Fibroblast of peridontal ligament (primary cell): ENCODE results near the gene BRD1.
"Not testable (repeated sequence)": the region's sequence is repeated elsewhere in the genome, so short reads cannot be mapped to it uniquely, and the experiment has no call there.

ENCODE experiments used
- DNase-seq: peaks from one replicate; pipeline ENCODE4 v3.0.0-alpha.2; 2010; ENCODE audit errors: extremely low read depth

BRD1 gene

DNA sequence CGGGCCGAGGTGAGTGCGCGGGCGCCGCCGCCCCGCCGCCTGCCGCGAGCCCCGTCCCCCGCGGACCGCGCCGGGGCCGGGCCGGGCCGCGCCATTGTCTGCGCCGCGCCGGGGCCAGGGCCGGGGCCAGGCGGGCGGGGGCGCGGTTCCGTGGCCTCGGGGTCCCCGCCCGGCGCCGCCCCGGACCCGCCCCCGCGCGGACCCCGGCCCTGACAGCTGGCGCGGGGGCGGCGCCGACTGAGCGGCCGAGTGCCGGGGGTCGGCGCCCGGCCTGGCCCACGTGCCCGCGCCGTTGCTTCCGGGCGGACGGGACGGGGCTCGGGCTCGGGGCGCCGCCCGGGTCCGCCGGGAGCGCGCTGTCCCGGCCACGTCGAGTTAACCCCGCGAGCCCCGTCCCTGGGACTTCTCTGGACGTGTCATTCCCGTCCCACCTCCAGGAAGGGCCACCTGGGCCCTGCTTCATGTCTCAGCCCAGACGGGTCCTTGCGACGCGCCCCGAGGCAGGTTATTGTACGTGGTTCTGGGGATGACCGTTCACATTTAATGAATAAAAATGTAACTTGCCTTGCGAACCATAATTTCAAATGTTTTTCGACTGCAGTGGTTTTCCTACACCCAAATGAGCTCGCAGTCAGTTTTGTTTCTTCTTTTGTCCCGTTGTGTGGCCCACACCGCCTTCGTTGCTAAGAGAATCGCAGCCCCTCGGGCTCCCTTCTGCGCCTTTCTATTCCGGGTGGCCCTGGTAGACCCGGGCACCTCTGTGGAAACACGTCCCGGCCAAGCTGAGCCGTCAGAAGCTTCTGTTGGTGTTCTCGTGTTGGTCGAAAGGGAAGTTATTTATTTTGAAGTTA, 26.5 kb upstream of the BRD1 start:
- peak; percentile 41 for DNase-seq

DNA sequence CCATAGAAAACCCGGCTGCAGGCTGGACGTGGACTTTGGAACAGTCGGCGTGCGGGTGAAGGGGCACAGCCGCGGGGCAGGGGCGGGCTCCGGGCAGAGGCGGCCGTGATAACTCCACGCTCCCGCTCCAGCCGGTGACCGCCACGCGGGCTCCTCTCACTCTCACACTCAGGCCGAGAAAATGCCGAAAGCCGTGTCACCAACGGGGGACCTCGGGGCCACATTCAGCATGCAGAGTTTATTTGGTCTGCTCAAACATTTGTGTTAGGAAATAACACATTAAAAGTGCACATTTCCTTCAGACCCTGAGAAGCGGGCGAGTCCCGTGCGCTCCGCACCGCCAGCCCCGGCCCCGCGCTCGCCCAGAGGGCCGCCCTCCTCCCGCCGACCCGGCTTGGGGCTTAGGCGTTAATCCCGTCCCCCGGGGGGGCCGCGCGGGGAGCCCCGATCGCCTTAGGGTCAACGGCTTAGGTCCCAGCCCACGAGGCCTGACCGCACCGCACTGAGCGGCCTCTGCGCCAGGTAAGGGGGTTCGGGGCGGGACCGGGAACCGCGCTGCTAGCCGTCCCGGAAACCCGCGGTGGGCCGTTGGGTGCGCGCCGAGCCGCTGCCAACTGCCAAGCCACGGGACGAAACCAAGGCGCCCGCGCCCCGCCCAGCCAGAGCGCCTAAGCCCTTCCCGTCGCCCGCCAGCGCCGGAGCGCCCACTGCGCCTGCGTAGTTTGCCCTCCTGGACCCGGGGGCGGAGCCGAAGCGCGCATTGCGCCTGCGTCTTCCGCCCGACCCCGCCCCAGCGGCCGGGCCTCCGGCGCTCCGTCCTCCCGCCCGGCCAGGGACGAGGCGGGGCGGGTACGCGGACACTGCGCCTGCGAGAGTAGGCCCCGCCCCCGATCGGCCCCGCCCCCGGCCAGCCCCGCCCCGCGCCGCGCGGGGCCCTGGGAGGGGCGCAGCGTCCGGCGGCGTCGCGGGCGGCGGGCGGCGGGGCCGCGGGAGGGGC, 25.5 kb upstream of the BRD1 start, which contains the start of gene ZBED4:
Gene ZBED4, plus strand, starts transcription at position 947 of the 997 bp plus-strand sequence. CDS start 29,819 bp downstream, outside the sequence.
- DNase-seq: peak; percentile 94

DNA sequence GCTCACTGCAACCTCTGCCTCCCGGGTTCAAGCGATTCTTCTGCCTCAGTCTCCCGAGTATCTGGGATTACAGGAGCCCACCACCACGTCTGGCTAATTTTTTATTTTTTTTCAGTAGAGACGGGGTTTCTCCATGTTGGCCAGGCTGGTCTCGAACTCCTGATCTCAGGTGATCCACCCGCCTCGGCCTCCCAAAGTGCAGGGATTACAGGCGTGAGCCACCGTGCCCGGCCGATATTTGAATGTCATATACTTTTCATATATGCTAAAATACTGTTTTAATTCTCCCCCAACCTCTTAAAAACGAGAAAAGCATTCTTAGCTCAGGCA, 24.9 kb upstream of the BRD1 start:
- not testable (repeated sequence) for DNase-seq

DNA sequence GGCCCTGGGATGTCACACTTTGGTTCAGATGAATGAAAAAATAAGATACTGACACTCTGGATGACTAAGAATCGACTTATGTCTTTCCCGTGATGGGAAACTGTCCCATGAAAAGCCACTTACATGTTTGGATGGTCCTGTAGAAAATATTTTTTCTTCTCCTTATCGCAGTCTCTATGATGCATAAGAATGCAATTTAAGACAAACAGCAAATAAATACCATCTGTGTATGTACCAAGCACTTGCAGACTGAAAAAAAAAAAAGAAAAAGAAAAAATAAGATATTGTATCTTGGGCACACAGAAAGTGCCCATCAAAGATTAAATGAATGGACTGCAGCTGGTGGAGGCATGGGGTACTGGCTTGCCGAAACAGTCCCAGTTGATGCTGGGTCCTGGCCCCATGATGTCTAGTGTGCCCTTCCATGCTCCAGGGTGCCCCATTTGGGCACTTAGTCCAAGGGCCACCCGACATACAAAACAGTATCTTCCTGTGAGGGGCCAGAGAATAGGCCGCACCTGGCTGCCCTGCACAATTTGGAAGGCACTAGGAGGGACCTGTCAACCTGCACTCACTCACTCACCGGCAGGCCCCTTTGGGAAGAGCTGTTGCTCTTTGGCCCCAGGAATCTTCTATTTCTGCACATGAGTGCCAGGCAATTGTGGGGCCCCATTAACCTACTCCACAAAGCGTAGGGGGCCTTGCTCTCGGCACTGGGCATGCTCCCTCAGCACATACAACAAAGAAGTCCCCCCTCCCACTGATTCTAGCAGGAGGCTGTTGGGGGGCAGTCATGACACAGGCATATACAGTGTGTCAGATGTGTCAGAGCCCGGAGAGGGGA, 23.5 kb upstream of the BRD1 start:
- DNase-seq: no peak

DNA sequence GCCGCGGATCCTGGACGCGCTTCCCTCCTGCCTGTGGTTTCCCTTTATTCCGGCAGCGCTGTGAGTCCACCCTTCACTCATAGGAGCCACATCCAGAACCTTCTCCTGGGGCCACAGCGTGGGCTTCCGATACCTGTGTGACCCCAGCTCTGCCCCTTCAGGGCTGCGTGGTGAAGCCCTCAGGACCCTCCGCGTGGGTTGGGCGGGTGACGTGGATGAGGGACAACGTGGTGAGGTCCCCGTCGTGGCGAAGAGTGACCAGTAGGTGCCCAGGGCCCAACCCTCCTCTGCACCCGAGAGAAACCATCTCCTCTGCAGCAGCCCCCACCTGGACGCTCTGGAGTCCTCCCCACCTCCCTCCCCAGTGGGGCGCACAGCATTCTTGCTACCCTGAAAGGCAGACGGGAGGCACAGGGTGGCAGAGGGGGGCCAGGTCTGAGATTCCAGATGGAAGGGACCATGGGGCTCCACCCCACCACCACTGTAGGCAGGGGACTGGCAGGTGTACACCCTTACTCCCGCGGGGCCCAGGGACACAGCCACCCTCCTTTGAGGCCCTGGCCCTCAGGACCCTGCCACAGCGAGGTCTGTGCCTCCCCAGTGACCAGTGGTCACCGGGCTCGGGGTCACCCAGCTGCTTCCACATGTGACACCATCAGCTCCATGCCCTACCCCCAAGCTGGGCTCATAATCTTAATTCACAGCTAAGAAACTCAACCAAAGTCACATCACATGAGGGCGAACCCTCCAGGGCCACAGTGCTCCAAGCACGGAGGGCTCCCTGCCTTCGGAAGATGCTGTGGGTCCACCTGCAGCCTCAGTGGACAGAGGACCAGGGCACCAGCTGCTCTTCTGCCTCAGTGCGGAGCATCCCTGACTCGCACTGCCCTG, 22.6 kb upstream of the BRD1 start:
- no peak for DNase-seq

DNA sequence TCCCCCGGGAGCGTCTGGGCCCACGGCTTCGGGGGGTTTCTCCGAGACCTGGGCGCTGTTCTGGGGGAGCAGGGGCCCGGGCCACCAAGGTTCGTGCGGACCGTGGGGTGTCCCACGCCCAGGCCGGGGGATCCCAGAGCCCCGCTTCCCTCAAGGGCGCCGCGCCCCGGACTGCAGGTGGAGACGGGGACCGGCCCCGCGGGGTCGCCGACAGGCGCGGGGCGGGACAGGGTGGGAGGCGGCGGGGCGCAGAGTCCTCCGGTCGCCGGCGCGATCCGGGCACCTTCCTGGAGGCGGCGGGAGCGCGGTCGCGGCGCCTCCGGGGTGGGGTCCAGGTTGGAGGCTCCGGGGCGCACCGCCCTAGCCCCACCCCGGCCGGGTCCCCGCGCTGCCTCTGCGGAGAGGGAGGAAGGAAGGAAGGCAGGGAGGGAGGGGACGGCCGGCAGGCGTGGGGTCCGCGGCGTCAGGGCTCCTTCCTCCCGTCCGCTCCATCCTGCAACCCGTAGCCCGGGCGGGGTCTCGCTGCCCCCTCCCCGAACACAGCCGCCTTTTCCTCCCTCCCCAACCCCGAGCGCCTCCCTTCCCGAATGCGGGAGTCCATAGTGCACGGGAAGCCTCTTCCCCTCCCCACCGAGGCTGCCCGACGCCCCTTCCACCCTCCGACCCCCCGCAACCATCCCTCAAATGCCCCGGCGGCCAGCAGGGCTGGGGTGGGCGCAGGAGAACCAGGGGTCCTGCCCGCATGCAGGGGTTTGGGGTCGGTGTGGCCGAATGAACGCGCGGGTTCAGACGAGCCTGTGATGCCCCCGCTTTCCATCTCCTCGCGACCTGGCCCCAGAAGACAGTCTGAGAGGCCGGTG, 21.7 kb upstream of the BRD1 start:
- DNase-seq: no peak

DNA sequence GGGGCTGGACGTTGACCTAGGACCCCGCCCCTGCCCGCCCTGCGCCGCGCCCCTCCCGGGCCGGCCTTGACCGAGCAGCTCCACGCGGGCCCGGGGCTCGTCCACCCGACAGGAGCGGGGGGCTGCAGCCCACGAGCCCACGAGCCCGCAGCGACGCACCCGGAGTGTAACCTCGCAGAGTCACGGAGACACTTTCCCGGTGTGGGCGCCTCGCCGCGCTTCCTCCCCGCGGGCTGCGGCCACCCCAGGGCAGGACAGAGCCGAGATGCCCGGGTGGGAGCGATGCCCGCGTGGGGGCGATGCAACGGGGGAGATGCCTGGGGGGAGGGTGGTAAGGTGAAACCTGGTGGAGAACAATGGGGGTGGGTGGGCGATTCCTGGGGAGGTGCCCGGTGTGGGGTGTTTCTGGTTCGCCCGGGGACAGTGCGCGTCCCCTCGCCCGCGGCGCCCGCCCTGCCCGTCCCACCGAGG, 21.1 kb upstream of the BRD1 start:
- DNase-seq: no peak

DNA sequence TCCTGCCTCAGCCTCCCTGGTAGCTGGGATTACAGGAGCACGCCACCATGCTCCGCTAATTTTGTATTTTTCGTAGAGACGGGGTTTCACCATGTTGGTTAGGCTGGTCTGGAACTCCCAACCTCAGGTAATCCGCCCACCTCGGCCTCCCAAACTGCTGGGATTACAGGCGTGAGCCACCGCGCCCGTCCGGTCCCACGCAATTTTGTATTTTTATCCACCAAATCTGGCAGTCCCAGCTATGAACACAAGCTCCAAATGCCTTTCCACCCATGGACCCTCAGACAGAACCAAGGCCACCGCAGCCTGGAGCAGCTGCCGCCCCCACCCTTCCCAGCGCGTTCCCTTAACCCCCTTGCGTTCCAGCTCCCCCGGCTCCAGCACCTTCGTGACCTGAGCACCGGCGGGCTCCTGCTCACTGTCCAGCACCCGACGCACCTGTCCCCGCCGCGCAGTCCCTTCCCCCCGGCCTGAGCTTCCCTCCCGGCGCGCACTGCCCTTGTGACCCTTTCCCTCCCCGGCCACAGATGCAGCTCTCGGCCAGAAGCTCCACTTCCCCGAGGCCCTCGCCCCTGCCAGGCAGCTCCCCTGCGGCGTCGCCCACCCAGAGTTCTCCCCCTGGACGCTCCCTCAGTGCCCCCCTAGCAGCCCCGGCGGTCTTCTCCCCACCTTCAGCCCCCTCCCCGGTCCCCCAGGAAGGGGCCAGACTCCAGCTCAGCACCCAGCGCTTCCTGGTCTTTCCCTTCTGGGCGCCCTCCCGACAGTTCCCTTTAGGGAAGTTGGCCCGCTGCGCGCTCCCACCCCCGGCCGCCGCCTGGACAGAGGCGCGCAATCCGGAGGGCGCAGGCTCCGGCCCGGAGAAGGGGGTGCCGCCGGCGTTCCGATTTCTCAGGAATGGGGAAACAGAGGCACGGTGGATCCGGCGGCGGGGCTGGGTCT, 20.3 kb upstream of the BRD1 start:
- no peak for DNase-seq

DNA sequence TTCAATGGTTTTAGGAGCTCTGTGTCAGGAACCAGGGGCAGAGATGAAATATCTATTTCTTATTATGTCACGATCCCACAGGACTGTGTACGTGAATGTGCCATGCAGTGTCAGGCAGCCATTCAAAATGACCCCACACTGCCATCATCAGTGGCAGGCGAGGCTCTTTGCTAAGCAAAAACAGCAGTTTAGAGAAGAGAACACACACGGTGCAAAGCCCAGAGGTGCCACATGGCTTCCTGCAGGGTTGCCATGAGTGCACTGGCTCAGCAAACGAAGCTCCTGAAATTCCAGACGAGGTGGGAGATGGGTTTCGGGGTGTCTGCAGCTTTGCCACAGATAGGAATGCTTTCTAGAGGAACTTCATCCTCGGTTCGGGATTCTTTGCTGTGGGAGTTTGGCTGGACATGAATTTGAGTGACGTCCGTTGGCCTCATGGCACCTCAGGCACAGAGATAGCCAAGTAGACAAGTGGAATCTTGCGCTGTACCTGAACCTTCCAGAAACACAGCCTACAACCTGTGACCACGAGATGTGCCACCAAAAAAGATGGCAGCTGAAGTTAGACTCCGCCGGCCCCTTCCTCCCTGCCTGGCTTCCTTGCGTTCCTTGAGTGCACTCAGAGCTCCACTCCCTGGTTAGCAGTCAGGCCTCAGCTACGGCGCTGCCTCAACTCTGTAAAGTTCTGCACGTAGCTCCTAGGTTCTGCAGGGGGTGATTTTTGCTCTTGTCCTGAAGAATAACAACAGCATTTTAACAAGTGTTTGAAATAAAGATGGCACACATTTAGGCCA, 18.2 kb upstream of the BRD1 start:
- DNase-seq: no peak

DNA sequence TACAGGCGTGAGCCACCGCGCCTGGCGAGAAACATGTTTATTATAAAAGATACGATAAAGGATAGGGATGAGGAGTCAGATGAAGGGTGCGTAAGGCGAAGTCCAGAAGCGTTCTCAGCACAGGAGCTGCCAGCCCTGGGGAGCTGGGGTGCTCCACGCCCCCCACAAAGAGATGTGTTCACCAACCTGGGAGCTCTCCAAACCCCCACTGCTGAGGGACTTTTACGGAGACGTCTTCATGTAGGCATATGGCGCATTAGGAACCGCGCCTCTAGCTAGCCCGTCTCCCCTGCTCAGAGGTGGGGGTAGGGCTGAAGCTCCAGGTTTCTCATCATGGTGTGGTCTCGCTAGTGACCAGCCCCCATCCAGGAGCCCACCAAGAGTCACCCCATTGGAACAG, 17.6 kb upstream of the BRD1 start:
- DNase-seq: no peak

DNA sequence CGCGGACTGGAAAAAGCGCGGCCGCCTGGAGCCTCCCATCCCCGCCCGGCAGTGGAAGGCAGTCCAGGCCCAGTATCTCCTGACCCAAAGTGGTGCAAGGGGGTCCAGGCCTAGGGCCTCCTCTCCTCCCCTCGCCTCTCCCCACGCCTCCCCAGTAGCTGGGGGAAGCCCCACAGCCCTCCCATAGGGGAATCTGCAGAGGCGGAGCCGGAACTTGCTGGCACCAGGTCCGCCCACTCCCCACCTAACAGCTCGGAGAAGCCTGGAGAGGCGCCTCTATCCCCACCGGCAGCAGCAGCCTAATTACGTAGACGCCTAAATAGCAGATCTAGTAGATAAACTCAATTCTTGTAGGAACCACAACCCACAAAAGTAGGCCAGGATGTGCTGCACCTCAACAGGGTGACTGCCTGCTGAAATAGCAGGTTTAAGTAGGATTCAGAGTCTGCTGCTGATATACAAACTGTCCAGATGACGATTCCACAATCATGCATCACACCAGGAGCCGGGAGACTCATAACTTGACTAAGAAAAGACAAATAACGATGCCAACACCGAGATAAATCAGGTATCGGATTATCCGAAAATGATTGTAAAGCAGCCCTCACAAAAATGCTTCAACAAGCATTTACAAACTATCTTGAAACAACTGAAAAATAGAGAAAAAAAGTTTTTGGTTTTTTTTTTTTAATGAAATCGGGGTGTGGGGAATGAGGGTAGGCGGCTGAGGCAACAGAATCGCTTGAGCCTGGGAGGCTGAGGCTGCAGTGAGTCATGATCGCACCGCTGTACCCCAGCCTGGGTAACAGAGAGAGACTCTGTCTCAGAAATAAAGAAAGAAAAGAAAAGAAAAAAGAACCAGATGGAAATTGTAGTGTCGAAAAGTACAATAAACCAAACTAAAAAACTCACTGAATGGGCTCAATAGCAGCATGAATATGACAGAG, 11.4 kb upstream of the BRD1 start:
- no peak for DNase-seq

DNA sequence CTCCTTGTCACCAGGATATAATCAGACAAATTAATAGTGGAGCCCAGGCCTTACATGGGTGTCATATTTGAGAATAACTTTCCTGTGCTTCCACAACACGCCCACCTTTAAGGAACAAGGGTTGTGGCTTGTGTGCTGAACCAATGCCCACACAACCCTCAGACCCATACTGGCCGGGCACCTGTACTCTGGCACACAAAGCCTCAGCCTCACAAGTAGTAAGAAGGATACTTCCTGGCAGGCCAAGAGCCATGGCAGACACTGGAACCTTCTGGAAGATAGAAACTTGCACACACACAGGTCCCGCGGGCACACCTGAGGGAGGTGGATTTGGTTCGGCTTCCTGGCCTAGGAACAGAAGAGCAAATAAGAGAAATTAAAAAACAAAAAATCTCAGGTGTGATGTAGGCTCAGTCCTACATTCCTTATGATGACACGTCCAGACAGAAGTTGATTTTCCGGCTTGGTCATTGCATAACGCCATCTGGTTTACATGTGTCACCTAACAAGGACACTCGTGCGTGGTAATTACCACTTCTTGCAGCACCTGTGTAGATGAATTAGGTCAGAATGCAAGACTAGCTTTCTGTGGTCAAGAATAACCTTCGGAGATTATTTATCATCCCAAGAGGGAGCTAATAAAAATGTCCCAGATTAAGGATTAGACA, 5.8 kb upstream of the BRD1 start:
- no peak for DNase-seq

DNA sequence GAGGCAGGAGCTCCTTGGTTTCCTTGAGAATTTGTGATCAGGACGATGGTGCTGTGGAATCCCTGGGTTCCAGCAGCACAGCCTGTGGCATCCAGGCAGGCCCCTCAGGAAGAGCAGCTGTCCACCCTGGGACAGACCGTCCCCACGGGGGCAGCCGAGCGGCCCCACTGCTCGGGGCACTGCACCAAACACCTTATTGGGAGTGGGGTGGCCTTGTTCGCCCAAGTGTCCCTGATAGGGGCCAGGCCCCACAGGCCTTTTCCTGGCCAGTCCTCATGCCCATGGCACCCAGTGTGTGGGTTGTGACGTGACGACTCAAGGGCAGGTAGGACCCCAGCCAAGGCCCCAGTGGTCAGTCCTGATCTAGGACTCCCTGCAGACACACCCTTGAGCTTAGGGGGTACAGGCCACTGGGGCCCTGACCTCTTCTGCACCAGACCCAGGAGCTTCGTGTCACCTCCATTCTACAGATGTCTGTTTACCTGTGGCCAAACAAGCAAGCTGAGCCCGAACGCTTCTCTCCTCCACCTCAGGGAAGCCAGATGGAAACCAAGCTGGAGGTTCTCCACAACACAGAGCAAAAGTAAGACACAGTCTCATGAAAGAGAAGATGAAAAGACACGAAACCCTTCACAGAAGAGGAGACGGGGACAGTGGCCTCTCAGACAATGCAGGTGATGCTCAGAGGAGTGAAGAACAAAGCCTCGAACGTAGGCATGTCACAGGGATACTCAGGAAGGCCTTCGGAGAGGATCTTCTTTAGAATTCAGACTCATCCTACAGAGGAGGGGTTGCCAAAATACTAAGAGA, 1.6 kb upstream of the BRD1 start:
- DNase-seq: no peak

DNA sequence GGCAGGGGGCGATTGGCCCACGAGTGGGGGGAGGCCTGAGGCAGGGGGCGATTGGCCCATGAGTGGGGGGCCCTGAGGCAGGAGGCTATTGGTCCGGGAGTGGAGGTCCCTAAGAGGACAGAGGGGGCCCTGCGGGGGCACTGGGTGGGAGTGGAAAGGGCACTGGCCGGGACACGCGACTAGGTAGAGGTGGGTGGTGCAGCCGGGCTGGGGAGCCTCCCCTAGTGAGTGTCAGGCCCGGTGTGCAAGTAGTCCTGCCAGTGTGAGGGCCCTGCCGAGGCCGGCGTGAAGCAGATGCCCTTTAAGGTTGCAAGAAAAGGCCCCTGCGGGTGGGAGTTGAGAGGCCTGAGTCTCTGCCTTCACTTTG, 909 bp upstream of the BRD1 start:
- DNase-seq: no peak

DNA sequence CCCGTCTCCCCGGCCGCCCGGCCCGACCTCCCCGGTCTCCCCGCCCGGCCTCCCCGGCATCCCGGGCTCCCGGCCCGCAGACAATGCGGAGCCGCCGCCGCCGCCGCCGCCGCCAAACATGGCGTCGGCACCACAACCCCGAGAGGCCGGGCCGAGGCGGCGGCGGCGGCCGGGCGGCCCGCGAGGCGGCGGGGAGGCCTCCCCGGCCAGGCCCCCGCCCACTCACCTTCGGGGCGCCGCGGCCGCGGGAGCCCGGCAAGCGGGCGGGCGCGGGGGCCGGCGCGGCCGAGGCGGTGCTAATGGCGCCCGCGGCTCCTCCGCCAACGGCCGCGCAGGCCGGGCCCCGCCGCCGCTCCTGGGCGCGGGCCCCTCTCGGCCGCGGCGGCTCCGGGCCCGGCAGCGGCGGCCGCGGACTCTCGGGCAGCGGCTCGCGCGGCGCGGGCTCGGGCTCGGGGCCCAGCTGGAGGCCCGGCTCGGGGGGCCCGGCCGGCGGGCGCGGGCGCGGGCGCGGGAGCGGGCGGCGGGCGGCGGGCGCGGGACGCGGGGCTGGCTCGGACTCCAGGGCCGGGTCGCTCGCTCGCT, 311 bp downstream of the BRD1 start:
- no peak for DNase-seq
